Mucosa of descending colon (tissue), 3 donors: ENCODE data around the gene NXPH3. TPM values are rescaled to one million over a fixed set of nuclear protein-coding genes. Genes with fewer than 3 reads are reported as not detected.

Experiments used
- ATAC-seq: fragments of 200-7000 bp; cut with Tn5 transposase; one replicate; pipeline ENCODE4 v1.9.1; 2020; ENCODE audit warnings: mild to moderate bottlenecking, moderate library complexity
- DNase-seq, 3 donors: peaks; one replicate each; pipeline ENCODE4 v3.0.0-alpha.2; 2020
- H3K36me3 ChIP-seq: fragments of 200-600 bp; one replicate; pipeline ENCODE4 v1.8.0; 2021; ENCODE audit warnings: low read depth, mild to moderate bottlenecking
- H3K4me1 ChIP-seq: fragments of 200-600 bp; one replicate; pipeline ENCODE4 v1.8.0; 2021; ENCODE audit warnings: low read depth, mild to moderate bottlenecking
- H3K4me3 ChIP-seq: fragments of 200-600 bp; one replicate; pipeline ENCODE4 v1.8.0; 2021; ENCODE audit warnings: mild to moderate bottlenecking
- H3K9me3 ChIP-seq: fragments of 200-600 bp; one replicate; pipeline ENCODE4 v1.8.0; 2021; ENCODE audit warnings: mild to moderate bottlenecking
- intact Hi-C, 2 donors: fragments of 100-400 bp; cut with DNase I in 1 of 2; cut with micrococcal nuclease in 1 of 2; formaldehyde crosslinking; loops; one replicate each; pipeline versions ENCODE4 v1.11.0 to v1.11.1; 2022; cut with DNase I, micrococcal nuclease
- total RNA-seq, 3 donors: library from RNA; stranded (reverse); fragmentation: NEBNext Ultra II Directional in 2 of 3; extraction: Animal tissue kit (Norgen Biotek cat#: 25700) in 2 of 3; gene quantifications; one replicate each; pipeline versions ENCODE4 v1.2.1 to v1.2.4, GENCODE V29; 2021 to 2023
- TF ChIP-seq, protein P1 (sequence below): fragments of 200-600 bp; IDR thresholded peaks from one replicate; pipeline ENCODE4 v1.8.0; 2022; ENCODE audit warnings: antibody characterized with exemption, mild to moderate bottlenecking
- donor health status: DM: no; HTN: no; CAD: no; lungs with moderate emphysema.
- donor health status: DM: no; HTN: no; CAD: no.
- donor health status: DM: no; HTN: yes; CAD: no.

The NXPH3 gene
- total RNA-seq, 3 donors from 2014 or later = 0.93 to 19.9 (median 2.3) TPM

DNA sequence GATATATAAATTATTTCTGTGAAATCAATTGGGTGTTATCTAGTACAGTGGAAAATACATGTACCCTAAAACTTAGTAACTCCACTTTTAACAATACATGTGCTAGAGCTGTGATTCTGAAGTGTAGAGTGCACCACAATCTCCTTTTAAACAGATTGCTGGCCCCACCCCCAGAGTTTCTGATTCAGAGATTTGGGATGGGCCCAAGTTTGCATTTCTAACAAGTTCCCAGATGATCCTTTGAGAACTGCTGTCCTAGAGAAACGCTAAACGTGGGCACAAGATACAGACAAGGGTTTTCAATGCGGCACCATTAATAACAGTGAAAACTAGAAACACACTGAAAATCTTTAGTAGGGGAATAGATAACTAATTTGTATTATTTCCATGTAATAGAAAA, 49.2 kb downstream of the NXPH3 start:
- TF ChIP-seq, protein P1, sequence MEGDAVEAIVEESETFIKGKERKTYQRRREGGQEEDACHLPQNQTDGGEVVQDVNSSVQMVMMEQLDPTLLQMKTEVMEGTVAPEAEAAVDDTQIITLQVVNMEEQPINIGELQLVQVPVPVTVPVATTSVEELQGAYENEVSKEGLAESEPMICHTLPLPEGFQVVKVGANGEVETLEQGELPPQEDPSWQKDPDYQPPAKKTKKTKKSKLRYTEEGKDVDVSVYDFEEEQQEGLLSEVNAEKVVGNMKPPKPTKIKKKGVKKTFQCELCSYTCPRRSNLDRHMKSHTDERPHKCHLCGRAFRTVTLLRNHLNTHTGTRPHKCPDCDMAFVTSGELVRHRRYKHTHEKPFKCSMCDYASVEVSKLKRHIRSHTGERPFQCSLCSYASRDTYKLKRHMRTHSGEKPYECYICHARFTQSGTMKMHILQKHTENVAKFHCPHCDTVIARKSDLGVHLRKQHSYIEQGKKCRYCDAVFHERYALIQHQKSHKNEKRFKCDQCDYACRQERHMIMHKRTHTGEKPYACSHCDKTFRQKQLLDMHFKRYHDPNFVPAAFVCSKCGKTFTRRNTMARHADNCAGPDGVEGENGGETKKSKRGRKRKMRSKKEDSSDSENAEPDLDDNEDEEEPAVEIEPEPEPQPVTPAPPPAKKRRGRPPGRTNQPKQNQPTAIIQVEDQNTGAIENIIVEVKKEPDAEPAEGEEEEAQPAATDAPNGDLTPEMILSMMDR = no peak
- no peaks in the 10 kb centered on the region for H3K4me1 ChIP-seq
- H3K9me3 ChIP-seq = no peaks in the 10 kb centered on the region
- peaks cover 5% of the 10 kb centered on the region for H3K36me3 ChIP-seq
- intact Hi-C loops = no loop called here
- H3K4me3 ChIP-seq = no peak overlapping the region
- ATAC-seq (no peak), DNase-seq (no peak)

DNA sequence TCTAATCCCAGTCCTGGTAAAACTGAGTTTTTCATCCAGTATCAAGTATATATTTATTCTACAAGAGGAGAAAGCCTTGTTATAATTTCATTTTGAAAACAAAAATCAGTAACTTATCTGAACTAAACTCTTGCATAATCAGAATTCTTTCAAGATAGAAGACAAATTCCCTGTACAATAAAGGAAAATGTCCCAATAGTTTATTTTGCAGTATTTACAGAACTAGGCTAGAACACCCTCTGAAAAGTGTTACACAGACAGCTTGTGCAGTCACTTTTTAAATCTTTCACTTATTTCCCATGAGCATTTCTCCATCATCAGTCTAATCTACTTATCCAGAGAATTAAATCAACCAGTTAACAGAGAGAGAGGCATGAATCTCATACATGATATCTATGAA, 53.8 kb downstream of the NXPH3 start:
- H3K36me3 ChIP-seq = no peaks in the 10 kb centered on the region
- no peaks in the 10 kb centered on the region for H3K4me1 ChIP-seq
- no peak for ATAC-seq
- DNase-seq = no peak
- H3K4me3 ChIP-seq = no peak overlapping the region
- TF ChIP-seq, protein P1 = no peak
- intact Hi-C loops = no loop called here
- H3K9me3 ChIP-seq = no peaks in the 10 kb centered on the region

DNA sequence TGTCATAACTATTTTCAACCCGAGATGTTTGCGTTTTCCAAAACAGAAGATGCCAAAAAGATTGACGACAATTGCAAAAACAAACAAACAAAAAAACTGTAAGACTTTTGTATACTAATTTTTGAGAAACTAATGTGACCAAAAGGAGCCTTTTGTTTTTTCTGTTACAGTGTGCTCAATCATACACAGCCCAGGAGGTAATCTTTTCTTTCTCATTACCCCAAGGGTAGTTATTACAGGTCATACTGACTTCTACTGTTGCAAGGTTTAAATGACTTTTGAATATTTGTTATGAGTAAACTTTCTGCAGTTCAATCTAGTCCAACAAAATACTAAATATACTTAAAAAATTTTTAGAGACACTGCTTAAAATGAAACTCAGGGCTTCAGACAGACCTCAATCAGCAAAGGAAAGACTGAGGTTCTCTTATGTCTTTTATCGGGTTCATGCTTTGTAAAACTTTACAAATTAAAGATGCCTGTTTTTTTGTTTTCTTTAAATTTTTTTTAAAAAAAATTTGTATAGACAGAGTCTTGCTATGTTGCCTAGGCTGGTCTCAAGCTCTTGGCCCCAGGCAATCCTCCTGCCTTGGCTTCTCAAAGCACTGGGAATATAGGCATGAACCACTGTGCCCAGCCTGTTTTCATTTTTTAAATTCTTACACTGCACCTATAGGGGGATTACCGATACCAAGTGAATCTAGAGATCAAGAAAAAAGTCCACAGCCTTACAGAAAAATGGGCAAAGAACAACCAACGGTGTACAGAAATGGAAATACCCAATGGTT, 54.6 kb downstream of the NXPH3 start:
- Histone ChIP-seq H3K9me3 (no peaks in the 10 kb centered on the region), H3K36me3 (no peaks in the 10 kb centered on the region), H3K4me1 (no peaks in the 10 kb centered on the region), H3K4me3 (no peak overlapping the region)
- TF ChIP-seq, protein P1 = no peak
- DNase-seq (no peak), ATAC-seq (no peak)
- intact Hi-C loops = no loop called here

DNA sequence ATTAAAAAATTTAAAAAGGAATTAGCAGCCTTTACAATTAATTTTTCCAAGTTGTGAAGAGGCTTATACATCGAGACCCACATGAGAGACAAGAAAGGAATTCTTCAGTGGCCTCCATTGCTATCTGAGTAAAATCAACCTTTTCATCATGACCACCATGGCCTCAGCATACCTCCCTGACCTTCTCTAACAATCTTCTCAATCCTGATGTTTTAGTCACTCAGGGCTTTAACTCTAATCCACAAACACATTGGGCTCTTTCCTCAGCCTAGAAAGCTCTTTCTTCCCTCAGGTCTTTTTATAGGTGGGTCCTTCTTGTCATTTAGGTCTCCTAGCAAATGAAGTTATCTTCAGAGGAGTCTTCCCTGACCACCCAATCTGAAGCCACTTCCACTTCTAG, 55.8 kb downstream of the NXPH3 start:
- no peak for DNase-seq
- TF ChIP-seq, protein P1 = no peak
- no peaks in the 10 kb centered on the region for H3K4me1 ChIP-seq
- H3K36me3 ChIP-seq = no peaks in the 10 kb centered on the region
- intact Hi-C loops = no loop called here
- no peaks in the 10 kb centered on the region for H3K9me3 ChIP-seq
- H3K4me3 ChIP-seq = no peak overlapping the region
- ATAC-seq = no peak

Other genes starting within 250 kb of the NXPH3 start
- 100 to 1,000 TPM in 1 of 3 donors, 10 to 100 TPM in 2; 44.4 to 117 (median 46.9) TPM for gene ZNF652, start 213.6 kb upstream of the NXPH3 start, total RNA-seq
- gene PHB1, start 161.0 kb upstream of the NXPH3 start, total RNA-seq = 100 to 1,000 TPM; 173 to 227 (median 216) TPM
- 10 to 100 TPM in 1 of 3 donors, 1 to 10 TPM in 2; 1.0 to 11.9 (median 2.0) TPM for gene NGFR, start 80.6 kb upstream of the NXPH3 start, total RNA-seq
- gene SPOP, start 102.2 kb downstream of the NXPH3 start, total RNA-seq = 100 to 1,000 TPM in 1 of 3 donors, 10 to 100 TPM in 2; 47.6 to 213 (median 56.2) TPM
- gene SLC35B1, start 132.1 kb downstream of the NXPH3 start, total RNA-seq = 10 to 100 TPM; 31.7 to 60.3 (median 41.5) TPM
- 10 to 100 TPM in 1 of 3 donors, 1 to 10 TPM in 2; 6.5 to 22.0 (median 8.8) TPM for gene FAM117A, start 188.3 kb downstream of the NXPH3 start, total RNA-seq
- 10 to 100 TPM; 43.7 to 73.4 (median 59.7) TPM for gene KAT7, start 212.8 kb downstream of the NXPH3 start, total RNA-seq